NCI-H2196 (cell line): ENCODE measurements around the gene TAF9B.
"Not testable (repeated sequence)": the region's sequence is repeated elsewhere in the genome, so short reads cannot be mapped to it uniquely, and the experiment has no call there.

ENCODE experiments used
- DNase-seq: peaks from one replicate; lab custom pipeline; 2025; ENCODE audit not compliant: unreplicated experiment; lab: John Stamatoyannopoulos, UW

TAF9B gene

GRCh38 chrX:78116766-78117165 is 22.7 kb downstream of the TAF9B start:
- DNase-seq = no peak

- DNase-seq = no peak
Observed at GRCh38 chrX:78116365-78116764, 23.1 kb downstream of the TAF9B start.

- DNase-seq = no peak
Observed at GRCh38 chrX:78111140-78111931, 28.1 kb downstream of the TAF9B start.

- DNase-seq = no peak
Observed at GRCh38 chrX:78109458-78109857, 30.0 kb downstream of the TAF9B start.

GRCh38 chrX:78106651-78106986 is 32.8 kb downstream of the TAF9B start:
- DNase-seq = no peak

- no peak for DNase-seq
Observed at GRCh38 chrX:78105944-78106650, 33.4 kb downstream of the TAF9B start.

GRCh38 chrX:78104447-78105176 is 34.8 kb downstream of the TAF9B start:
- peak; percentile 27 for DNase-seq

GRCh38 chrX:78103623-78104446 is 35.6 kb downstream of the TAF9B start, which contains the start of gene PGK1:
TSS of gene PGK1 (plus strand) at chrX:78104248. CDS start at chrX:78104341, 93 bp downstream.
- DNase-seq = peak; percentile 88

GRCh38 chrX:78103001-78103622 is 36.3 kb downstream of the TAF9B start:
- DNase-seq = no peak

- no peak for DNase-seq
Observed at GRCh38 chrX:78102091-78102490, 37.4 kb downstream of the TAF9B start.

- DNase-seq = no peak
Observed at GRCh38 chrX:78098108-78098507, 41.3 kb downstream of the TAF9B start.

- no peak for DNase-seq
Observed at GRCh38 chrX:78092296-78092695, 47.2 kb downstream of the TAF9B start.

GRCh38 chrX:78081413-78081812 is 58.0 kb downstream of the TAF9B start:
- DNase-seq = not testable (repeated sequence)
